Effector memory CD8-positive, alpha-beta T cell (primary cell): Measurements from ENCODE around the gene ASB13.

Experiments used
- ATAC-seq: fragments of 150-1000 bp; cut with Tn5 transposase; replicated peaks from 2 replicates; pipeline ENCODE4 v1.10.0; 2021; ENCODE audit warnings: mild to moderate bottlenecking, moderate library complexity
- DNase-seq, 3 experiments: peaks; one replicate each; pipeline ENCODE4 v3.0.0; 2021
- H3K27ac Mint-ChIP-seq, 2 donors: one replicate each; pipeline ENCODE4 v1.8.0; 2022; ENCODE audit warnings: mild to moderate bottlenecking in 2 of 2, mixed read lengths in 2 of 2, moderate library complexity in 2 of 2
- H3K27me3 Mint-ChIP-seq, 2 donors: one replicate each; pipeline ENCODE4 v1.8.0; 2022; ENCODE audit warnings: mixed read lengths in 2 of 2
- H3K36me3 Mint-ChIP-seq: one replicate; pipeline ENCODE4 v1.8.0; 2022; ENCODE audit warnings: mild to moderate bottlenecking, moderate library complexity, mixed read lengths; ENCODE audit not compliant: insufficient read depth
- H3K4me1 Mint-ChIP-seq, 2 donors: one replicate each; pipeline ENCODE4 v1.8.0; 2022; ENCODE audit warnings: low read depth in 2 of 2, mixed read lengths in 2 of 2
- H3K4me3 Mint-ChIP-seq, 2 donors: one replicate each; pipeline ENCODE4 v1.8.0; 2022; ENCODE audit warnings: mild to moderate bottlenecking in 2 of 2, mixed read lengths in 2 of 2, moderate library complexity in 2 of 2
- H3K9me3 Mint-ChIP-seq, 2 donors: one replicate each; pipeline ENCODE4 v1.8.0; 2022; ENCODE audit warnings: mixed read lengths in 2 of 2

The ASB13 gene

GRCh38 chr10:5663692-5664427 is 2.5 kb downstream of the ASB13 start:
- no peaks in the 10 kb centered on the region for H3K9me3 Mint-ChIP-seq
- no peak for ATAC-seq
- H3K27ac Mint-ChIP-seq = peak overlapping the region in 1 of 2 donors; percentile 38
- peaks cover 3% of the 10 kb centered on the region for H3K36me3 Mint-ChIP-seq
- H3K4me1 Mint-ChIP-seq = peaks cover 13 to 23% of the 10 kb centered on the region in 2 donors
- DNase-seq = no peak
- H3K27me3 Mint-ChIP-seq = peaks cover 0 to 6% of the 10 kb centered on the region in 2 donors
- peak overlapping the region in 1 of 2 donors; percentile 11 for H3K4me3 Mint-ChIP-seq

- Mint-ChIP-seq H3K27ac (no peak overlapping the region), H3K9me3 (no peaks in the 10 kb centered on the region), H3K4me3 (no peak overlapping the region), H3K36me3 (peaks cover 3% of the 10 kb centered on the region), H3K27me3 (peaks cover 0 to 6% of the 10 kb centered on the region in 2 donors), H3K4me1 (peaks cover 13 to 23% of the 10 kb centered on the region in 2 donors)
- DNase-seq = no peak
- ATAC-seq = no peak
Measured at GRCh38 chr10:5662708-5663579, 3.5 kb downstream of the ASB13 start.

- no peaks in the 10 kb centered on the region for H3K9me3 Mint-ChIP-seq
- peaks cover 6 to 17% of the 10 kb centered on the region in 2 donors for H3K4me1 Mint-ChIP-seq
- peaks cover 3% of the 10 kb centered on the region for H3K36me3 Mint-ChIP-seq
- DNase-seq (no peak), ATAC-seq (no peak)
- peak overlapping the region in 1 of 2 donors; percentile 85 for H3K27ac Mint-ChIP-seq
- peaks cover 0 to 6% of the 10 kb centered on the region in 2 donors for H3K27me3 Mint-ChIP-seq
- H3K4me3 Mint-ChIP-seq = no peak overlapping the region
Measured at GRCh38 chr10:5661043-5661442, 5.4 kb downstream of the ASB13 start.

- Mint-ChIP-seq H3K27me3 (peaks cover 0 to 6% of the 10 kb centered on the region in 2 donors), H3K36me3 (peaks cover 3% of the 10 kb centered on the region), H3K27ac (peak overlapping the region in 1 of 2 donors; percentile 85), H3K4me1 (peaks cover 6 to 13% of the 10 kb centered on the region in 2 donors), H3K9me3 (no peaks in the 10 kb centered on the region), H3K4me3 (no peak overlapping the region)
- peak; percentile 79 for ATAC-seq
- no peak for DNase-seq
Measured at GRCh38 chr10:5659702-5660528, 6.5 kb downstream of the ASB13 start.

- ATAC-seq = no peak
- peaks cover 3% of the 10 kb centered on the region for H3K36me3 Mint-ChIP-seq
- no peak for DNase-seq
- H3K27me3 Mint-ChIP-seq = peaks cover 0 to 6% of the 10 kb centered on the region in 2 donors
- H3K4me1 Mint-ChIP-seq = peaks cover 6 to 13% of the 10 kb centered on the region in 2 donors
- no peaks in the 10 kb centered on the region for H3K9me3 Mint-ChIP-seq
- peak overlapping the region in 1 of 2 donors; percentile 85 for H3K27ac Mint-ChIP-seq
- no peak overlapping the region for H3K4me3 Mint-ChIP-seq
Measured at GRCh38 chr10:5658871-5659618, 7.3 kb downstream of the ASB13 start.

- Mint-ChIP-seq H3K4me3 (no peak overlapping the region), H3K27ac (no peak overlapping the region), H3K36me3 (peaks cover 3% of the 10 kb centered on the region), H3K27me3 (peaks cover 5% of the 10 kb centered on the region in 2 donors), H3K9me3 (no peaks in the 10 kb centered on the region), H3K4me1 (peaks cover 6 to 13% of the 10 kb centered on the region in 2 donors)
- no peak for ATAC-seq
- no peak for DNase-seq
Measured at GRCh38 chr10:5656737-5657579, 9.4 kb downstream of the ASB13 start.

- no peaks in the 10 kb centered on the region for H3K9me3 Mint-ChIP-seq
- no peak for ATAC-seq
- no peak for DNase-seq
- H3K27ac Mint-ChIP-seq = peak overlapping the region in 1 of 2 donors; percentile 44
- peaks cover 4 to 8% of the 10 kb centered on the region in 2 donors for H3K4me1 Mint-ChIP-seq
- H3K27me3 Mint-ChIP-seq = peaks cover 7 to 8% of the 10 kb centered on the region in 2 donors
- H3K4me3 Mint-ChIP-seq = no peak overlapping the region
- H3K36me3 Mint-ChIP-seq = no peaks in the 10 kb centered on the region
Measured at GRCh38 chr10:5655121-5655520, 11.3 kb downstream of the ASB13 start.

- peaks cover 12 to 13% of the 10 kb centered on the region in 2 donors for H3K27me3 Mint-ChIP-seq
- no peaks in the 10 kb centered on the region for H3K36me3 Mint-ChIP-seq
- no peaks in the 10 kb centered on the region for H3K9me3 Mint-ChIP-seq
- H3K27ac Mint-ChIP-seq = no peak overlapping the region
- no peak overlapping the region for H3K4me3 Mint-ChIP-seq
- no peak for DNase-seq
- peaks cover 0 to 2% of the 10 kb centered on the region in 2 donors for H3K4me1 Mint-ChIP-seq
- ATAC-seq = no peak
Measured at GRCh38 chr10:5654218-5654755, 12.1 kb downstream of the ASB13 start.

GRCh38 chr10:5652746-5653145 is 13.6 kb downstream of the ASB13 start:
- Mint-ChIP-seq H3K4me3 (no peak overlapping the region), H3K36me3 (no peaks in the 10 kb centered on the region), H3K27me3 (peaks cover 12 to 13% of the 10 kb centered on the region in 2 donors), H3K4me1 (peaks cover 0 to 2% of the 10 kb centered on the region in 2 donors), H3K9me3 (no peaks in the 10 kb centered on the region), H3K27ac (no peak overlapping the region)
- DNase-seq = no peak
- no peak for ATAC-seq

GRCh38 chr10:5651388-5651764 is 15.0 kb downstream of the ASB13 start:
- H3K27ac Mint-ChIP-seq = no peak overlapping the region
- H3K27me3 Mint-ChIP-seq = peaks cover 12 to 13% of the 10 kb centered on the region in 2 donors
- no peaks in the 10 kb centered on the region for H3K9me3 Mint-ChIP-seq
- DNase-seq (no peak), ATAC-seq (no peak)
- no peaks in the 10 kb centered on the region for H3K36me3 Mint-ChIP-seq
- H3K4me1 Mint-ChIP-seq = peaks cover 0 to 2% of the 10 kb centered on the region in 2 donors
- no peak overlapping the region for H3K4me3 Mint-ChIP-seq

GRCh38 chr10:5650664-5651387 is 15.6 kb downstream of the ASB13 start:
- no peaks in the 10 kb centered on the region for H3K9me3 Mint-ChIP-seq
- no peak for ATAC-seq
- no peak overlapping the region for H3K27ac Mint-ChIP-seq
- DNase-seq = no peak
- peaks cover 0 to 2% of the 10 kb centered on the region in 2 donors for H3K4me1 Mint-ChIP-seq
- H3K36me3 Mint-ChIP-seq = no peaks in the 10 kb centered on the region
- peaks cover 12 to 13% of the 10 kb centered on the region in 2 donors for H3K27me3 Mint-ChIP-seq
- H3K4me3 Mint-ChIP-seq = no peak overlapping the region
